GM19372 (cell line): ENCODE results near the gene SMAD5.

Experiments used
- ATAC-seq: cut with Tn5 transposase; IDR thresholded peaks from one replicate; pipeline ENCODE4 v1.9.1; 2021; ENCODE audit warnings: mild to moderate bottlenecking, low read depth, moderate library complexity; ENCODE audit not compliant: unreplicated experiment

The SMAD5 gene

DNA sequence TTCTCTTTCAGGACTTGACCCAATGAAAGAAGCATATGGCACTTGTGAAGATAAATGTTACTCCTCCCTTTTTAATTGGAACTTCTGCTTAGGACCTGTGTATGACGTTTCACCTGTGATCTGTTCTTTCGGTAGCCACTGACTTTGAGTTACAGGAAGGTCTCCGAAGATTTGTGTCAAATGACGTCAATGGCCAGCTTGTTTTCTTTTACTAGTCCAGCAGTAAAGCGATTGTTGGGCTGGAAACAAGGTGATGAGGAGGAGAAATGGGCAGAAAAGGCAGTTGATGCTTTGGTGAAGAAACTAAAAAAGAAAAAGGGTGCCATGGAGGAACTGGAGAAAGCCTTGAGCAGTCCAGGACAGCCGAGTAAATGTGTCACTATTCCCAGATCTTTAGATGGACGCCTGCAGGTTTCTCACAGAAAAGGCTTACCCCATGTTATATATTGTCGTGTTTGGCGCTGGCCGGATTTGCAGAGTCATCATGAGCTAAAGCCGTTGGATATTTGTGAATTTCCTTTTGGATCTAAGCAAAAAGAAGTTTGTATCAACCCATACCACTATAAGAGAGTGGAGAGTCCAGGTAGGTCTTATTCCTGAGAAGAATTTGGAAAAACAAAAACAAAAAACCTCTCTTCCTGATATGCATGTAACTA lies 21.1 kb downstream of the SMAD5 start:
- no peak for ATAC-seq

GRCh38 chr5:136155078-136155477 lies 22.4 kb downstream of the SMAD5 start:
- no peak for ATAC-seq

GRCh38 chr5:136155761-136156160 lies 23.1 kb downstream of the SMAD5 start:
- no peak for ATAC-seq

- ATAC-seq = no peak
Observed at GRCh38 chr5:136157514-136157913, 24.9 kb downstream of the SMAD5 start.

GRCh38 chr5:136159457-136159856 lies 26.8 kb downstream of the SMAD5 start:
- no peak for ATAC-seq

DNA sequence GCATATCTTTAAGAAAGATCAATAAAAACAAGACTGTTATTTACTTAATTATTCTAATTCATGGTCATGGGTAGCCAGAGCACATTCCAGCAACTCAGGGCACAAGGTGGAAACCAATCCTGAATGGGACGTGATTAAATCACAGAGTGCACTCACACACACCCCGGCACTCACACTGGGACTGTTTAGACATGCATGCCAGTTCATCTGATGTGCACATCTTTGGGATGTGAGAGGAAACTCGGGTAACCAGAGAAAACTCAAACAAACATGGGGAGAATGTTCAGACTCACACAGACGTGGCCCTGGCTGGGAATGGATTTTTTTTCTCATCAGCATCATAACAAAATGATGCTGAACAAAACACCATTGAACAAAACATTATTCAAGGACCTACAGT lies 29.4 kb downstream of the SMAD5 start:
- ATAC-seq = no peak

GRCh38 chr5:136164226-136164625 lies 31.6 kb downstream of the SMAD5 start:
- no peak for ATAC-seq

DNA sequence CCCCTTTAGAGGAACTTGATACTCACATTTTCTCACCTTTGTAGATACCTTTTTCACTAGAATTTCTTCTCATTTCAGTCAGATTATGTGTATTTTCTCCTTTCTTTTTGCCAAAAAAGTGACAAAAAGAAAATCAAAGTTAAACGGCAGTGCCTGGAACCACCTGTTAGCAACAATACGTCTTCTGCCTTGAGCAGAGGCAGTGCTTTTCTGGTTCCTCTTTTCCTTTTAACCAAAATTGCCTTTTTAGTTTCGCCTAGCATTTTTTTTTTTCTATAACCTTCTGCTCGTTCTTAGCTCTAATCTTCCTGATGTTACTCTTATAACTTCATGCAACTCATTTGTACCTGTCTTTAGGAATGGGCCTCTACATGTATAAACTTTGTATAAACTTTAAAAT lies 34.3 kb downstream of the SMAD5 start:
- ATAC-seq = peak; percentile 56

GRCh38 chr5:136169218-136169617 lies 36.6 kb downstream of the SMAD5 start:
- no peak for ATAC-seq

GRCh38 chr5:136174021-136174659 lies 41.5 kb downstream of the SMAD5 start:
- peak; percentile 86 for ATAC-seq

GRCh38 chr5:136182618-136183017 lies 50.0 kb downstream of the SMAD5 start:
- ATAC-seq = no peak

DNA sequence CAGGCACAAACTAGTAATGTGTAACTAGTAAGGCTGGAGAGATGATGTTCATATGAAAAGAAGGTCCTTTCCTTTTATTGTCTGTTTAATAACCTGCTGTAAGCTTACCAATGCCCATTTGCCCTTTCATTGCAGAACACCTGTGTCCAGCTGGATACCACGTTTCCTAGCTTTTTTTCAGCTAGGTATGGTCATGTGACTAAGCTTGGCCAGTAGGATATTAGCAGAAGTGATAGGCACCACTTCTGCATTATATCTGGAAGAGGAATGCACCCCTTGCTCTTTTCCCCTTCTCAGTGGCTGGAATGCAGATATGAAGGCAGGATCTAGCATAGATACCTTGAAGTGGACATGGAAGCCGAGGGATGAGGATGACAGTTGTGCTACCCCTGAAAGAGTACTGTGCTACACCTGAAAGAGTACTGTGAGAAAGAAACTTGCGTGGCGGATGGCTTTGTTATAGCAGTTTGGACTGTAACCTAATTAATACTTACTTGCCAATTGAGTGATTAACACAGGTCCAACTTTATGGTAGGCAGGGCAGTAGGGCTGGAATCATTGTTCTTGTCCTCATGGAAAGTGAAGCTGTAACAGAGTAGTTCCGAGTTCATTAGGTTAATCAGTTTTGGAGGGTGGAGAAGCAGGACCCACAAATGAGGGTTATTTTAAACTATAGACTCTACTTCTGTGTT lies 53.5 kb downstream of the SMAD5 start:
- no peak for ATAC-seq

DNA sequence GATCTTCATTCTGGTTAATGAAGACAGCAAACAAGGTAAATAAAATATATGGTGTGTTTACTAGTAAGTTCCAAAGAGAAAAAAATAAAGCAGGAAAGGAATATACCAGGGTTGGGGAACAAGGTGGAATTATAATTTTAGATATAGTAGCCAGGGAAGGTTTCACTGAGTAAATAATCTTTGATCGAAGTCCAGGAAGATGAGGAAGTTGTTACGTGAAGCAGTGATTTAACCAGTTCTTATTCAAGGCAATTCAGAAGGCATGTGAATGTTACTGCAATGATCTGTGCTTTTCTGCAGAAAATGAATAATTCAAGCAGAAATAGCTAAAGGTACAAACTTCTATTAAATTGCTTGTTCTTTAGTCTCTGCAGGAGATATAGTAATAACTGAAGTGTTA lies 54.2 kb downstream of the SMAD5 start:
- no peak for ATAC-seq

DNA sequence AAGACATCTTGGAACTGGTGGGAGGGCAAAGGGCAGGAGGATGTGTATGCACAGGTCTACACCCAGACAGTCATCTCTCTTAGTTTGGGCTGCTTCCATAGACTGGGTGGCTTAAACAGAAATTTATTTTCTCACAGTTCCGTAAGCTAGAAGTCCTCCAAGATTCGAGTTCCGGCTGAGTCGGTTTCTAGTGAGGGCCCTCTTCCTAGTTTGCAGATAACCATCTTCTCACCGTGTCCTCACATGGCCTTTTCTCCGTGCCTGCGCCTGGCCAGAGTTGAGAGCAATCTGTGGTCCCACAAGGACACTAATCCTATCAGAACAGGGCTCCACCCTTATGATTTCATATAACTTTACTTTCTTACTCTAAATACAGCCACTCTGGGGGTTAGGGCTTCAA lies 56.2 kb downstream of the SMAD5 start:
- ATAC-seq = no peak

DNA sequence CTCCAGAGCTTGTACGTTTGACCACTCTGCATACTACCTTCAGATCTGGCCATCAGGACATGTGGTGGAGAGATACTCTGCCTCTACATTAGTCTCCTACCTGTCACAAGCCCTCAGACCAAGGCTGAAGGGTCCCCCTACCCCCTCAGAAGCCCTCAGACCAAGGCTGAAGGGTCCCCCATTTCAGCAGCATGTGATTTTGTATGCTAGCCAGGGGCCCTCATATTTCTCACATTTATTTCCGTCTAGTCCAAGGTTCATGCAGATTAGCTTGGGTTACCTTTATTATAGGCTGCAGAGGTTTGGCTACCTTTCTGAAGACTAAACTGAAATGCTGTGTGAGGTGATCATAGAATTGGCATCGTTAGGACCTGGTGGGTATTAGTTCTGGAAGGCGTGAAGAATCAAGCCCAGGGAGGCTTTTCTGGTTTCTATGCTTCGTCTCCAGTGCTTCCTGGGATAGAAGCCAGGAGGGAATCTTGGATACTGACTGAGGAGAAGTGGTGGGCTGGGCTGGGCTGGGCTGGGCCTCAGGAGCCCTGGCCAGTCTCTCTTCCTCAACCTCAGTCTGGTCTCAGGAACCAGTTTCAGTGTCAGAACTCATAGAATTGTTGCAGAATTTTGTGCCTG lies 57.6 kb downstream of the SMAD5 start:
- no peak for ATAC-seq

DNA sequence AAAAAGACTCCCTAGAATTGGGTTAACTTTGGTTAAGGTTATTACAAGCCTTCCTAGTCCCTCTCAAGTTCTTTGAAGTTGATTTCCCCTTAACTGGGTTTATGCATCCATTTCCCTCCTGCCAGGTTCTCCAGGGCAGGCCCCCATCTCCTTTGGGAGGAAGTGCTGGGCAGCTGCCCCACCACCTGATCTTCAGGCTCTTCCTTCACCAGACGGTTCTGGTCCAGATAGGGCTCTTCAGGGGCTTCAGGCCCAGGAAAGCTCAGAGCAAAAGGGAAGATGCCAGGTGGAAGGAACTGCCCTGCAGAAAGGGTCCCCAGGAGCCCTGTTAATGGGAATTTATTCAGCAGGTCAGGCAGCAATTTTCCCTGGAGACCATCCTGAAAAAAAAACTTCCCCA lies 58.3 kb downstream of the SMAD5 start:
- no peak for ATAC-seq

DNA sequence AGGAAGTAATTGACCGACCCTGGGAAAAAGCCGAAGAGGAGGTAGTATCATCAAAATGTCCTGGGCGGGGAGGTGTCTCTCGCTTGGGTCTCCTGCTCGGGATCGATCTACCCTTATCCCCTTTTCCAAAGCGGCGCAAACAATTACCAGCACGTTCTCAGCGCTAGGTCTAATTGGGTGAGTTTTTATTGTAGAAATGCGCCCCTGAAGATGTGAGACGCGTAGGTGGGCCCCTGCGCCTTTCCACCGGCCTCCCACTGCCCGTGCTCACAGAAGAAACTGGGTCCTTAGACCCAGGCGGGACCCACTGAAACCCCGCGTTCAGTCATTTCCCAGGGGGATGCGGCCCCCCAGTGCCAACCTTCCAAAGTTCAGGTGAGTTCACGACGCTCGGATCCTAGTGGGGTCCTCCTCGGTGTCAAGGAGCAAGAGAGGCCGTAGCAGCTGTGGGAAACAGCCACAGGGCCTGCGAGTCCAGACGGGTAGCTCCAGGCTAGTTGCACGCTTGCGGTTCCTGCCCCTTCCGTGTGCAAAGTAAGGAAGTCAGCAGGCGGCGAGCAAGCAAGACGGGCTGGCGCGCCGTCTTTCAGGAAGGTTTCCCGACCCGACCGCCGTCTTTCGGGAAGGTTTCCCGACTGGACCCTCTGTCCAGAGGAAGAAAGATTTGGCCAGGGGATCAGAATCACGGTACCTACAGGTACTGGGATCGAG lies 58.8 kb downstream of the SMAD5 start:
- ATAC-seq = no peak

DNA sequence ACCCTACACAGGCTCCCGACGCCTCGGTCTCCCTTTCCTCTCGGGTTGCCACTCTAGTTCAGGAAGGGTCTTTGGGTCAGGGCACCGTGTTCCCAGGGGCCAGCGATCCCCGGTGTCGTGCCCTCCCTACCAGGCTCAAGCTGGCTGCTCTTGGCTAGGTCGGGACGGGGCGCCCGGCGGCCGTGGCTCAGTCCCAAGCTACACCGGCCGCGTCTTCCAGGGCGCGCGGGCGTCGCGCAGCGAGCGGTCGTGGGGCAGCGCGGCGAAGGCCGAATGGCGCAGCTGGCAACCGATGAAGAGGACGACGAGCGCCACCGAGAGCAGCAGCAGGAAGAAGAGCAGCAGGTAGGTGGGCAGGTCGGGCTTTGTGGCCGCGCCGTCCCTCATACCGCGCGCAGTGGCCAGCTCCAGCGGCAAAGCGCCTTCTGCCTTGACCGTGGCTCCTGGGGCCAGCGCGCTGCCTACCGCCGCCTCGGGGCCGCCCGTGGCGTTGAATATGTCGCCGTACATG lies 59.4 kb downstream of the SMAD5 start:
- ATAC-seq = no peak

DNA sequence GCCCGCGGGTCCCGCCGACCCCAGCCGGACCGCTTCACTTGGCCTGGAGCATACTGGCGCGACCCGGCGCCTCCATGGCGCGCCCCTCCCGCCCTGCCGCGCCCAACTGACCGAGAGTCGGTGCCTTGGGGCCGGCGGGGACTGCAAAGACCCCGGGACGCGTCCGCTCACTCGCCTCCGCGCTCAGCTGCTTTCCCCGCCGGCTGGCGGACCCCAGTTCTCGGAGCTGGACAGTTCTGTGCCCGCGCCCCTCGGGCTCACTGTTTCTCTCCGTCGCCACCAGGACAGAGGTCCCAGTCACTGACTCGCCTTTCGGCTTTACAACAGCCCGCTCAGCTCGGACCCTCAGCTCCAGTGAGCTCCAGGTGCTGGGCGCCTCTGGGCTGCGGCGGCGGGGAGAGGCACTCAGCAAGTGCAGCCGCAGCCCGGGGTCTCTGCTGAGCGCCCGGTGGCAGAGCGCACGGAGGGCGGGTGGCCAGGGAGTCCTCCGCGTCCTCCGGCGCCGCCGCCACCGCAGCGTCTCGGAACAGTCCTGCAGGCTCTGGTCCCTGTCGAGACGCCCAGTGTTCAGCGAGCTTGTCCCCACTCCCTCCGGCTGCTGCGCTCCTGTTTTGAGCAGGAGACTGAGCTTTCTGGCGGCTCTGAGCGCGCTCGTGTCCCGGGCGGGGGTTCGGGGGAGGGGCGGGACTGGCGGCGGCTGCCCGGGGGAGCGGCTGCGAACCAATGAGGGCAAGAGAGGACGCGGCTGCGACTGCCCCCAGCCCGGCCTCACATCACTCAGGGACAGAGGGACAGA lies 60.1 kb downstream of the SMAD5 start, which contains the start of gene SMIM32:
Gene SMIM32 (minus strand): TSS at position 637 of the 796 bp plus-strand sequence. CDS start 638 bp downstream, outside the sequence.
- no peak for ATAC-seq
